HG03175 (cell line): ENCODE measurements around the gene NOX5.

ENCODE experiments used
- ATAC-seq: cut with Tn5 transposase; IDR thresholded peaks from one replicate; pipeline ENCODE4 v1.9.1; 2021; ENCODE audit warnings: mild to moderate bottlenecking, moderate library complexity; ENCODE audit not compliant: unreplicated experiment

Gene NOX5

DNA sequence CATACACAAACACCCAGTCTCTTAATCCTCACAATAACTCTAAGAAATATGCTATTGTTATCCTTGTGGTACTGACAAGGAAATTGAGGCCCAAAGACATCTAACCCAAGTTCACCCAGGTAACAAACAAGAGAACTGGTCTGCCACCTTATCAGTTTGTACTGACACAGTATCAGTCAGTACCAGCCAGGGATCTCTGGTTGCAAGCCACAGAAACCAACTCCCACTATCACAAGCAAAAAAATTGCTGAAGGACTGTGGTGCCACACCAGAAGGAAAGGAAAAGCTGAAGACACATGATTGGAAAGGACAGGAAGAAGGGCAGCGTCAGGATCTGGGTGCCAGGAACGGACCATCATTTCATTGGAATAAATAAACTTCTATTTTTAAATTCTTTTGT lies 82.1 kb downstream of the NOX5 start:
- no peak for ATAC-seq

DNA sequence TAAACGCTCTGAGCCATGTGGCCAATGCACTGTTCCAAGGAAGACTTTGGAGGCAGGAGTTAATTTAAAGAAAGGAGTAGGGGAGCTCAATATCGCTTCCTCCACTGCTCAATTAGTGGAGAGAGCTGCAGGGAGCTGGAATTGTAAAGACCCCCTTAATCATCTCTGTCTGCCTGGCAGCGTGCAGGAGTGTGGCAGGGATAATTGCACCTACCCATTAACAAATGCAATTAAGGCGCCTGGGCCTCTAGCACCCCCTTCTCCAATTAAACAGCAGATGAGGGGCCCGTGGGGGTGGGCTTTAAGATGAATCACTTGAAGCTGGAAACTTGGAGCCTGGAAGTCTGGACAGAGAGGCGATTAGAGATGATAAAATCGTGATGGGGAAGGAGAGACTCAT lies 84.3 kb downstream of the NOX5 start:
- ATAC-seq, result no peak

DNA sequence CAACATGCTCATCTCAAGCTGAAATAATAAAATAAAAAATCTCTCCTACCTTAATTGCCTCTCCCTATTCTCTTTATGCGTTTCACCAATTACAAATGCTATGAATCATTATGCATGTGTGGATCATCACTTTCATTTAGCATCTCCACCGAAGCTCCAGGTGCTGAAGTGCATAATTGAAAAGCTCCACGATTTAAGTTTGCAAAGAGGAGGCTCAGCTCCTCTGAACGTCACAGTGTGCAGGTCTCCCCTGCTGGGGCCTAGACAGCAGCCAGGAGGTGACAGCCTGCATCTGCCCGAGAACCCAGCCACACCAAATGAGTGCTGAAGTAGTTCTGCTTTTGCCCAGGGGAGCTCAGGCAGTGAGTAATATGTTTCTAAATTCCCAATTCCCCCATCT lies 85.4 kb downstream of the NOX5 start:
- ATAC-seq, result no peak

DNA sequence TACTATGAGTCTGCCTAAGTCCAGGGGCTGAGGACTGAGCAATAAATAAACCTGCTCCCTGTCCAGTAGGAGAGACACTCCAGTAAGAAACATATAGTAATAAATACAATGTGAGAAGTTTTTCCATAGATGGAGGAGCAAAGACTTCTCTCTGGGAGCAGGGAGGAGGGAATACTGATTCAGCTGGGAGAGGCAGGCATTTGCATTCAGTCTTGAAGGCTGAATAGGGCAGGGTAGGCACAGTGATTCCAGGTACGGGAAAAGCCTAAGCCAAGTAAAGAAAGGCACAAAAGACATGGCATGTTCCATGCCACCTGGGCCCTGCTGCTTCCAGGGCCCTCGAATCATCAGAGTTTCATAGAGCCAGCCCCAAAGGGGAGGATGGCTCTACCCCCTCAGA lies 86.3 kb downstream of the NOX5 start:
- ATAC-seq, result no peak

DNA sequence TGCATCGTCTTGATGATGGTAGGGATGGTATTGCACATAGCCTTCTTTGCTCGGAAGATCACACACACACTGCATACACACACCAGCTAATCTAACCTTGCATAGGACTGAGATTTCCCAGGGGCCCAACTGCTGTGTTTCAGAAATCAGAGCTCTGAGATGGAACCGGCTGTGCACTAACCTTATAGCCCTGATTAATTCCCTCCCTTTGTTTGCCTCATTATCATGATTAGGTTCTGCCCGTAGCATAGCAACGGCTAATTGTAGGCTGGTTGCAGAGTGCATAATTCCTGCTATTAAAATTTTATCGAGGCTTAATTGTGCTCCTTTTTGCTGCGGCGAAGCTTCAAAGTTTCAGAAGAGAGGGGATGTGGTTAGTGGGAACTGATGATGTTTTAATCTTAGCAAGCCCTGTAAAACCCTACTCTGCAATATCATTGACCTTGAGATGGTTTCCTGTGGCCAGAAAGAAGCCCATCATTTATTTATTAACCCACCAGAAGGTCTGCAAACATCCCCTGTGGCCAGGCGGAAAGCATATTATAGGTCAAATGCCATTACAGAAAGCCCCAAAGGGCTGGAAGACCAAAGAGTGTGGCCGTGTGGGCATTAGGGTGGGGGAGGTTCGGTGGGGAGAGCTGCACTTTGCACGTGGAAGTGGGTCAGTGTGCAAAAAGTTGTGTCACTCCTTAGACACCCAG lies 89.7 kb downstream of the NOX5 start:
- ATAC-seq, result no peak

GRCh38 chr15:69105451-69105985 lies 91.0 kb downstream of the NOX5 start:
- ATAC-seq, result no peak

DNA sequence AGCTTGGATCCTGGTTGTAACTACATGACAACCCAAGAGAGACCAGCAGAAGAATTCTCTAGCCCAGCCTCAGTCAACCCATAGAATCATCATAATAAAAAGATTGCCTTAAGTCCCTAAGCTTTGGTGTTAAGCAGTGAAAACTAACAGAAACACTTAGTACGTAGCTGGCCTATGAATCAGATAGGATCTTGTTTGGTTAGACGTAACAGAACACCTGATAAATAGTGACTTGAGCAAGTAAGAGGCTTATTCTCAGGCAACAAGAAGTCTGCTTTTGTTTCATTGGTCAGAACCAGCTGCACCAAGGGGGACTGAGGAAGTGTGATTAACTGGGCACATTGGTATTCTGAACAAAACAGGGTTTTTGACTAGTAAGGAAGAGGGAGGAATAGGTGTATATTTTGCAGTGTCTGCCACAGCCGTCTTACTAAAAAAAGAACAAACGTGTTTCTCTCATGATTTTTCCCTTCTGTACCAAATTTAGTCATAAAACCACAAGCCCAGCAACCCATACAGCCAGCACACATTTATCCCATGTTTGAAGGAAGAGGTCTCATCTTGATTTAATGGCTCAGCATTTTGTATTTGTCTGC lies 92.6 kb downstream of the NOX5 start:
- no peak for ATAC-seq
